ENCODE results near the gene TFAP2D. TPM values are rescaled to one million over a fixed set of nuclear protein-coding genes. Genes with fewer than 3 reads are reported as not detected.

Gene TFAP2D
- total and polyA plus RNA-seq, 2 experiments from 2014 or later: not detected

- TF ChIP-seq ZNF462 (CRISPR knock-in tag; IDR thresholded peaks at IDR 0.05): no peak
- TF ChIP-seq EZH2 (IDR thresholded peaks at IDR 0.05; ENCODE audit: low read depth, unreplicated experiment): no peak
- no peak for TF ChIP-seq EZH2phosphoT487 (IDR thresholded peaks at IDR 0.05; ENCODE audit: unreplicated experiment)
- TF ChIP-seq CREB1 (CRISPR knock-in tag; IDR thresholded peaks at IDR 0.05; ENCODE audit: low read depth): no peak
- TF ChIP-seq, protein P1, sequence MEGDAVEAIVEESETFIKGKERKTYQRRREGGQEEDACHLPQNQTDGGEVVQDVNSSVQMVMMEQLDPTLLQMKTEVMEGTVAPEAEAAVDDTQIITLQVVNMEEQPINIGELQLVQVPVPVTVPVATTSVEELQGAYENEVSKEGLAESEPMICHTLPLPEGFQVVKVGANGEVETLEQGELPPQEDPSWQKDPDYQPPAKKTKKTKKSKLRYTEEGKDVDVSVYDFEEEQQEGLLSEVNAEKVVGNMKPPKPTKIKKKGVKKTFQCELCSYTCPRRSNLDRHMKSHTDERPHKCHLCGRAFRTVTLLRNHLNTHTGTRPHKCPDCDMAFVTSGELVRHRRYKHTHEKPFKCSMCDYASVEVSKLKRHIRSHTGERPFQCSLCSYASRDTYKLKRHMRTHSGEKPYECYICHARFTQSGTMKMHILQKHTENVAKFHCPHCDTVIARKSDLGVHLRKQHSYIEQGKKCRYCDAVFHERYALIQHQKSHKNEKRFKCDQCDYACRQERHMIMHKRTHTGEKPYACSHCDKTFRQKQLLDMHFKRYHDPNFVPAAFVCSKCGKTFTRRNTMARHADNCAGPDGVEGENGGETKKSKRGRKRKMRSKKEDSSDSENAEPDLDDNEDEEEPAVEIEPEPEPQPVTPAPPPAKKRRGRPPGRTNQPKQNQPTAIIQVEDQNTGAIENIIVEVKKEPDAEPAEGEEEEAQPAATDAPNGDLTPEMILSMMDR (conservative IDR thresholded peaks at IDR 0.05; ENCODE audit: low read depth in 2 of 2): no peak
These were observed 67.1 kb downstream of the TFAP2D start (continued) for GRCh38 chr6:50780382-50780781.

DNA sequence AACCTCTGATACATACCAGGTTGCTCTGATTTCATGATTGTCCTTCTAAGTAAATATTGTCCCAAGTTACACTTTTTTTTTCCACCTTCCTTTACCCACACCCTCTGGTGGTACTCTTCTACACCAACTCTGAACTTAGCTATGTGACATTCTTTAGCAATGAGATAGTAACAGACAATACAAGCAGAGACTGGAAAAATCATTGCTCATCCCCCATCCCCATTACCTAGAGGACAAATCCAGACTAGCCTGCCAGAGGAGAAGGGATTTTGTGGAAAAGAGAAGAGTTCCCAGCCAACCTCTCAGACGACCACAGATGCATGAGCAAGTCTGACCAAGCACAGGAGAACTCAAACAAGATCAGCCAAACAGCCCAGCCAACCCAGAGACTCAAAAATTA is 72.6 kb downstream of the TFAP2D start:
- peaks cover 5% of the 10 kb centered on the region for H3K27me3 Mint-ChIP-seq (ENCODE audit: insufficient read depth, low read depth, poor library complexity)
- peaks cover 3% of the 10 kb centered on the region; the same call in 2 of the 3 replicates for H3K4me1 Mint-ChIP-seq
- no peaks in the 10 kb centered on the region for H3K36me3 Mint-ChIP-seq (ENCODE audit: low read depth)
- no peaks in the 10 kb centered on the region for H3K79me2 ChIP-seq (replicated peaks; ENCODE audit: insufficient read depth)
- H3K4me3 ChIP-seq: no peak overlapping the region
- no peak overlapping the region for H3K4me2 ChIP-seq
- H3K27me3 ChIP-seq (ENCODE audit: insufficient read depth): no peaks in the 10 kb centered on the region
- H3K36me3 ChIP-seq (ENCODE audit: insufficient read depth): no peaks in the 10 kb centered on the region
- H3K4me3 Mint-ChIP-seq: no peak overlapping the region
- DNase-seq (ENCODE audit: low spot score): no peak
- no peaks in the 10 kb centered on the region for H3F3A ChIP-seq (replicated peaks; ENCODE audit: low read depth)
- no peaks in the 10 kb centered on the region for H3K4me1 ChIP-seq (ENCODE audit: insufficient read depth)
- H3K9me2 ChIP-seq (ENCODE audit: insufficient read depth): 0 out of 2 replicates have a peak, but pooled peaks cover 3% of the 10 kb centered on the region
- H2AFZ ChIP-seq: no peak overlapping the region
- no peak for ATAC-seq
- no peak overlapping the region for H3K27ac ChIP-seq (ENCODE audit: low read depth)
- H3K9me3 Mint-ChIP-seq: no peaks in the 10 kb centered on the region
- no peaks in the 10 kb centered on the region for H4K20me1 ChIP-seq (replicated peaks; ENCODE audit: insufficient read depth)
- no peak overlapping the region for H3K27ac Mint-ChIP-seq
- TF ChIP-seq EZH2phosphoT487 (IDR thresholded peaks at IDR 0.05; ENCODE audit: unreplicated experiment) (no peak), JUNB (IDR thresholded peaks at IDR 0.05; ENCODE audit: unreplicated experiment) (no peak), ZNF331 (CRISPR knock-in tag; IDR thresholded peaks at IDR 0.05; ENCODE audit: low read depth) (no peak), POLR2AphosphoS5 (IDR thresholded peaks at IDR 0.05; ENCODE audit: low read depth) (no peak), STAT1 (IDR thresholded peaks at IDR 0.05; ENCODE audit: unreplicated experiment) (no peak)
- TF ChIP-seq, protein P2, sequence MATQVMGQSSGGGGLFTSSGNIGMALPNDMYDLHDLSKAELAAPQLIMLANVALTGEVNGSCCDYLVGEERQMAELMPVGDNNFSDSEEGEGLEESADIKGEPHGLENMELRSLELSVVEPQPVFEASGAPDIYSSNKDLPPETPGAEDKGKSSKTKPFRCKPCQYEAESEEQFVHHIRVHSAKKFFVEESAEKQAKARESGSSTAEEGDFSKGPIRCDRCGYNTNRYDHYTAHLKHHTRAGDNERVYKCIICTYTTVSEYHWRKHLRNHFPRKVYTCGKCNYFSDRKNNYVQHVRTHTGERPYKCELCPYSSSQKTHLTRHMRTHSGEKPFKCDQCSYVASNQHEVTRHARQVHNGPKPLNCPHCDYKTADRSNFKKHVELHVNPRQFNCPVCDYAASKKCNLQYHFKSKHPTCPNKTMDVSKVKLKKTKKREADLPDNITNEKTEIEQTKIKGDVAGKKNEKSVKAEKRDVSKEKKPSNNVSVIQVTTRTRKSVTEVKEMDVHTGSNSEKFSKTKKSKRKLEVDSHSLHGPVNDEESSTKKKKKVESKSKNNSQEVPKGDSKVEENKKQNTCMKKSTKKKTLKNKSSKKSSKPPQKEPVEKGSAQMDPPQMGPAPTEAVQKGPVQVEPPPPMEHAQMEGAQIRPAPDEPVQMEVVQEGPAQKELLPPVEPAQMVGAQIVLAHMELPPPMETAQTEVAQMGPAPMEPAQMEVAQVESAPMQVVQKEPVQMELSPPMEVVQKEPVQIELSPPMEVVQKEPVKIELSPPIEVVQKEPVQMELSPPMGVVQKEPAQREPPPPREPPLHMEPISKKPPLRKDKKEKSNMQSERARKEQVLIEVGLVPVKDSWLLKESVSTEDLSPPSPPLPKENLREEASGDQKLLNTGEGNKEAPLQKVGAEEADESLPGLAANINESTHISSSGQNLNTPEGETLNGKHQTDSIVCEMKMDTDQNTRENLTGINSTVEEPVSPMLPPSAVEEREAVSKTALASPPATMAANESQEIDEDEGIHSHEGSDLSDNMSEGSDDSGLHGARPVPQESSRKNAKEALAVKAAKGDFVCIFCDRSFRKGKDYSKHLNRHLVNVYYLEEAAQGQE (IDR thresholded peaks at IDR 0.05; ENCODE audit: unreplicated experiment): no peak
- TF ChIP-seq, protein P3, sequence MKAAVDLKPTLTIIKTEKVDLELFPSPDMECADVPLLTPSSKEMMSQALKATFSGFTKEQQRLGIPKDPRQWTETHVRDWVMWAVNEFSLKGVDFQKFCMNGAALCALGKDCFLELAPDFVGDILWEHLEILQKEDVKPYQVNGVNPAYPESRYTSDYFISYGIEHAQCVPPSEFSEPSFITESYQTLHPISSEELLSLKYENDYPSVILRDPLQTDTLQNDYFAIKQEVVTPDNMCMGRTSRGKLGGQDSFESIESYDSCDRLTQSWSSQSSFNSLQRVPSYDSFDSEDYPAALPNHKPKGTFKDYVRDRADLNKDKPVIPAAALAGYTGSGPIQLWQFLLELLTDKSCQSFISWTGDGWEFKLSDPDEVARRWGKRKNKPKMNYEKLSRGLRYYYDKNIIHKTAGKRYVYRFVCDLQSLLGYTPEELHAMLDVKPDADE (IDR thresholded peaks at IDR 0.05): no peak

Measured in GM23338 (cell line).